Pancreas (tissue), 10 donors: ENCODE data around the gene C11orf65. TPM values are rescaled to one million over a fixed set of nuclear protein-coding genes. Genes with fewer than 3 reads are reported as not detected.
"Not testable (repeated sequence)": the region's sequence is repeated elsewhere in the genome, so short reads cannot be mapped to it uniquely, and the experiment has no call there.

Source experiments
- ATAC-seq, 4 donors: fragments of 200-7000 bp; cut with Tn5 transposase; one replicate each; pipeline versions ENCODE4 v1.8.0 to v1.9.1; 2020; ENCODE audit warnings: mild to moderate bottlenecking in 4 of 4, moderate library complexity in 4 of 4
- DNase-seq, 6 donors: peaks; one replicate each; pipeline ENCODE4 v3.0.0-alpha.2; 2020
- FAIRE-seq: peaks from 2 replicates; lab custom pipeline; 2012; peaks lifted over from hg19 to GRCh38; lab: Jason Lieb, UNC
- H3K27ac ChIP-seq, 4 donors: fragments of 200-600 bp; sonication (generic); 1 replicate in 3 of 4; 2 replicates in 1 of 4; pipeline versions ENCODE4 v1.5.0 to v1.8.0; 2020
- H3K27me3 ChIP-seq, 4 donors: fragments of 200-600 bp; one replicate each; pipeline ENCODE4 v1.8.0; 2021
- H3K36me3 ChIP-seq, 3 donors: fragments of 200-600 bp; sonication (generic) in 1 of 3; one replicate each; pipeline versions ENCODE4 v1.5.0 to v1.8.0; 2020 to 2021
- H3K4me1 ChIP-seq, 3 donors: fragments of 200-600 bp; one replicate each; pipeline ENCODE4 v1.8.0; 2021
- H3K4me3 ChIP-seq, 4 donors: fragments of 200-600 bp; sonication (generic) in 2 of 4; one replicate each; pipeline versions ENCODE4 v1.5.0 to v1.8.0; 2020 to 2021
- H3K9me3 ChIP-seq, 4 donors: fragments of 200-600 bp; one replicate each; pipeline ENCODE4 v1.8.0; 2021
- WGBS, 2 donors: extraction: QIAGEN DNeasy Blood & Tissue Kit; methylation state at CpG; one replicate each; pipeline ENCODE4 v1.1.7; 2013; 5-methylcytosine and 5-hydroxymethylcytosine counted together
- intact Hi-C, 3 donors: fragments of 100-400 bp; cut with DNase I; formaldehyde crosslinking; loops; one replicate each; pipeline versions ENCODE4 v1.11.1 to v1.14.2; 2022
- polyA plus RNA-seq, 2 donors: library from polyadenylated mRNA; stranded (reverse); fragments of 200-250 nt; gene quantifications; one replicate each; pipeline ENCODE4 v1.2.3, GENCODE V29; 2013
- total RNA-seq, 6 donors: library from RNA; stranded (reverse); fragmentation: NEBNext Ultra II Directional in 4 of 6; extraction: Animal tissue kit (Norgen Biotek cat#: 25700) in 4 of 6; gene quantifications; one replicate each; pipeline versions ENCODE4 v1.2.1 to v1.2.4, GENCODE V29; 2021 to 2023
- TF ChIP-seq, protein P1 (sequence below), 4 donors: fragments of 200-600 bp; sonication (generic) in 3 of 4; IDR thresholded peaks; one replicate each; pipeline versions ENCODE4 v1.5.0 to v1.8.0; 2021; ENCODE audit warnings: antibody characterized with exemption in 4 of 4
- donor health status: healthy with polysubstance abuse.
- donor health status: DM: no; HTN: no; CAD: no; lungs with moderate emphysema.
- donor health status: DM: no; HTN: no; CAD: no.
- donor health status: control.
- donor health status: control.
- donor health status: Bipolar disorder and iron deficiency.
- donor health status: DM: yes; HTN: yes; CAD: no.
- donor health status: DM: no; HTN: no; CAD: no.
- donor health status: DM: no; HTN: no; CAD: no.
- donor health status: DM: yes; HTN: yes; CAD: no.

The C11orf65 gene
- total and polyA plus RNA-seq, 8 donors = 0.11 to 1.4 (median 0.53) TPM

- no peaks in the 10 kb centered on the region for H3K4me1 ChIP-seq
- DNase-seq (no peak), FAIRE-seq (no peak), ATAC-seq (no peak)
- H3K27me3 ChIP-seq = no peaks in the 10 kb centered on the region
- TF ChIP-seq, protein P1, sequence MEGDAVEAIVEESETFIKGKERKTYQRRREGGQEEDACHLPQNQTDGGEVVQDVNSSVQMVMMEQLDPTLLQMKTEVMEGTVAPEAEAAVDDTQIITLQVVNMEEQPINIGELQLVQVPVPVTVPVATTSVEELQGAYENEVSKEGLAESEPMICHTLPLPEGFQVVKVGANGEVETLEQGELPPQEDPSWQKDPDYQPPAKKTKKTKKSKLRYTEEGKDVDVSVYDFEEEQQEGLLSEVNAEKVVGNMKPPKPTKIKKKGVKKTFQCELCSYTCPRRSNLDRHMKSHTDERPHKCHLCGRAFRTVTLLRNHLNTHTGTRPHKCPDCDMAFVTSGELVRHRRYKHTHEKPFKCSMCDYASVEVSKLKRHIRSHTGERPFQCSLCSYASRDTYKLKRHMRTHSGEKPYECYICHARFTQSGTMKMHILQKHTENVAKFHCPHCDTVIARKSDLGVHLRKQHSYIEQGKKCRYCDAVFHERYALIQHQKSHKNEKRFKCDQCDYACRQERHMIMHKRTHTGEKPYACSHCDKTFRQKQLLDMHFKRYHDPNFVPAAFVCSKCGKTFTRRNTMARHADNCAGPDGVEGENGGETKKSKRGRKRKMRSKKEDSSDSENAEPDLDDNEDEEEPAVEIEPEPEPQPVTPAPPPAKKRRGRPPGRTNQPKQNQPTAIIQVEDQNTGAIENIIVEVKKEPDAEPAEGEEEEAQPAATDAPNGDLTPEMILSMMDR (IDR thresholded peaks at IDR 0.05) = no peak
- WGBS, 2 donors = 82 to 88% methylated on average over 1 of the region's 1 CpG
- intact Hi-C loops = no loop called here
- H3K27ac ChIP-seq = no peak overlapping the region
- no peaks in the 10 kb centered on the region for H3K36me3 ChIP-seq
- H3K4me3 ChIP-seq = no peak overlapping the region
- H3K9me3 ChIP-seq = no peaks in the 10 kb centered on the region
These were observed 35.3 kb downstream of the C11orf65 start for GRCh38 chr11:108431997-108432396.

- no peak for FAIRE-seq
- H3K9me3 ChIP-seq = no peaks in the 10 kb centered on the region
These were observed 36.0 kb downstream of the C11orf65 start for GRCh38 chr11:108431370-108431769.

GRCh38 chr11:108417551-108417950 is 49.8 kb downstream of the C11orf65 start:
- not testable (repeated sequence) for FAIRE-seq
- WGBS, 2 donors = 74 to 76% methylated on average over 2 of the region's 2 CpGs
- peak in 2 of 6 donors; percentile 20 to 26 for DNase-seq

More at GRCh38 chr11:108431370-108431769, 36.0 kb downstream of the C11orf65 start:
- WGBS, 2 donors = 79 to 81% methylated on average over 1 of the region's 1 CpG
- no peaks in the 10 kb centered on the region for H3K27me3 ChIP-seq
- H3K4me1 ChIP-seq = no peaks in the 10 kb centered on the region
- H3K36me3 ChIP-seq = no peaks in the 10 kb centered on the region
- DNase-seq (no peak), ATAC-seq (no peak)
- TF ChIP-seq, protein P1 (IDR thresholded peaks at IDR 0.05) = no peak
- no peak overlapping the region for H3K4me3 ChIP-seq
- intact Hi-C loops = no loop called here
- H3K27ac ChIP-seq = no peak overlapping the region

GRCh38 chr11:108414958-108415357 is 52.4 kb downstream of the C11orf65 start:
- no peaks in the 10 kb centered on the region for H3K27me3 ChIP-seq
- no peaks in the 10 kb centered on the region for H3K9me3 ChIP-seq
- TF ChIP-seq, protein P1 (IDR thresholded peaks at IDR 0.05) = no peak
- no peak overlapping the region for H3K27ac ChIP-seq
- DNase-seq (no peak), FAIRE-seq (no peak), ATAC-seq (no peak)
- no peaks in the 10 kb centered on the region for H3K4me1 ChIP-seq
- H3K4me3 ChIP-seq = no peak overlapping the region
- intact Hi-C loops = no loop called here
- no peaks in the 10 kb centered on the region for H3K36me3 ChIP-seq

More at GRCh38 chr11:108417551-108417950, 49.8 kb downstream of the C11orf65 start:
- H3K9me3 ChIP-seq, H3K27ac ChIP-seq, ATAC-seq, H3K4me3 ChIP-seq, intact Hi-C loops, H3K27me3 ChIP-seq, H3K4me1 ChIP-seq, H3K36me3 ChIP-seq: not testable (repeated sequence)

DNA sequence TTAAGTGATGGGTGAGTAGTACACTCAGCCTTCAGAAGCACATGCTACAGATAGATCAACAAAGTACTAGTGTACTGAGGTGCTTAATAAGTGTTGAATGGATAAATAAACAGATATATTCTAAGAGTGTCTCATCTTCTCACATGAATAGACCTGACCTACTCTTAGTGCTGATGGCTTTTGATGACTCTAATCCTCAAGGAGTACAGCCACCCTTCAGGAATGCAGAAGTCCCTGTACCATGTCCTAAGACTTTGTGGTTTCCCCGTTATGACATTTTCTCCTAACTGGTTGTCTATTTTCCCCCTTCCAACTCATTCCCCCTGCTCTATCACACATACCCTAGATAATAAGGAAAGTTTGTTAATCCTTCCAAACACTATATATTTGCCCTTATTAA is 61.6 kb downstream of the C11orf65 start:
- no peak for DNase-seq
- TF ChIP-seq, protein P1 (IDR thresholded peaks at IDR 0.05) = no peak
- Histone ChIP-seq H3K36me3 (no peaks in the 10 kb centered on the region), H3K4me1 (no peaks in the 10 kb centered on the region), H3K27ac (no peak overlapping the region), H3K9me3 (no peaks in the 10 kb centered on the region), H3K4me3 (no peak overlapping the region), H3K27me3 (no peaks in the 10 kb centered on the region)
- intact Hi-C loops = no loop called here
- ATAC-seq = no peak
- WGBS, 2 donors = 91 to 97% methylated on average over 1 of the region's 1 CpG
- no peak for FAIRE-seq
